HEK293 (cell line): ENCODE measurements around the gene RACGAP1.

Experiments used
- CTCF ChIA-PET: fragments of 350-600 bp; formaldehyde crosslinking; extraction: SDS; loops from one replicate; lab custom pipeline; 2021; ENCODE audit warnings: antibody characterized with exemption; lab: Yijun Ruan, JAX
- POLR2A ChIA-PET: fragments of 300-600 bp; formaldehyde crosslinking; extraction: SDS; loops from one replicate; lab custom pipeline; 2020; ENCODE audit warnings: antibody characterized with exemption, inconsistent platforms; lab: Yijun Ruan, JAX
- H3K27ac ChIP-seq: fragments of 200-500 bp; sonication (Bioruptor generic); 2 replicates; pipeline ENCODE4 v1.5.1; 2014; ENCODE audit warnings: low read depth, low read length, control low read depth, inconsistent platforms; ENCODE audit errors: extremely low read depth
- H3K36me3 ChIP-seq, 2 experiments: fragments of 200-500 bp in 1 of 2; sonication (Bioruptor generic) in 1 of 2; 1 replicate in 1 of 2; 2 replicates in 1 of 2; pipeline ENCODE4 v1.5.1; 2014 to 2017; ENCODE audit warnings: inconsistent platforms in 2 of 2, low read length in 2 of 2; ENCODE audit not compliant: control insufficient read depth in 2 of 2, insufficient read depth in 1 of 2
- H3K4me1 ChIP-seq: fragments of 200-500 bp; sonication (Bioruptor generic); 2 replicates; pipeline ENCODE4 v1.5.1; 2014; ENCODE audit warnings: mild to moderate bottlenecking, low read length, inconsistent platforms; ENCODE audit not compliant: control insufficient read depth, insufficient read depth
- H3K4me3 ChIP-seq: 2 replicates; pipeline ENCODE4 v1.5.1; 2011; ENCODE audit warnings: low read depth, mild to moderate bottlenecking, control low read depth, low read length, moderate library complexity
- H3K9me3 ChIP-seq: fragments of 200-500 bp; sonication (Bioruptor generic); 2 replicates; pipeline ENCODE4 v1.5.1; 2014; ENCODE audit warnings: low read depth, low read length, inconsistent platforms; ENCODE audit not compliant: control insufficient read depth, insufficient read depth
- KLF1 ChIP-seq: fragments of 450-650 bp; formaldehyde crosslinking; IDR thresholded peaks from 2 replicates; pipeline ENCODE4 v1.5.1; 2016; ENCODE audit warnings: missing biosample characterization, missing genetic modification characterization
- KLF17 ChIP-seq: fragments of 450-650 bp; formaldehyde crosslinking; IDR thresholded peaks from 2 replicates; pipeline ENCODE4 v1.5.1; 2016; ENCODE audit warnings: missing biosample characterization, missing genetic modification characterization
- OSR2 ChIP-seq: fragments of 450-650 bp; formaldehyde crosslinking; IDR thresholded peaks from 2 replicates; pipeline ENCODE4 v1.5.1; 2016; ENCODE audit warnings: missing biosample characterization, missing genetic modification characterization
- SETDB1 ChIP-seq: IDR thresholded peaks from one replicate; pipeline ENCODE4 v1.6.1; 2017; ENCODE audit warnings: mild to moderate bottlenecking, low read length, moderate library complexity, mixed read lengths; ENCODE audit not compliant: insufficient read length
- ZBTB17 ChIP-seq: fragments of 450-650 bp; formaldehyde crosslinking; IDR thresholded peaks from 2 replicates; pipeline ENCODE4 v1.5.1; 2016; ENCODE audit warnings: missing biosample characterization, missing genetic modification characterization
- ZBTB21 ChIP-seq: fragments of 450-650 bp; formaldehyde crosslinking; IDR thresholded peaks from 2 replicates; pipeline ENCODE4 v1.5.1; 2017; ENCODE audit warnings: missing biosample characterization, missing genetic modification characterization
- ZNF16 ChIP-seq: fragments of 450-650 bp; formaldehyde crosslinking; IDR thresholded peaks from 2 replicates; pipeline ENCODE4 v1.5.1; 2016; ENCODE audit warnings: low read depth, missing biosample characterization, missing genetic modification characterization
- ZNF280D ChIP-seq: fragments of 450-650 bp; formaldehyde crosslinking; IDR thresholded peaks from 2 replicates; pipeline ENCODE4 v1.5.1; 2016; ENCODE audit warnings: missing biosample characterization, missing genetic modification characterization
- ZNF391 ChIP-seq: fragments of 450-650 bp; formaldehyde crosslinking; IDR thresholded peaks from 2 replicates; pipeline ENCODE4 v1.5.1; 2016; ENCODE audit warnings: low read depth, missing biosample characterization, missing genetic modification characterization, borderline replicate concordance
- ZNF513 ChIP-seq: fragments of 450-650 bp; IDR thresholded peaks from 2 replicates; pipeline ENCODE4 v1.5.1; 2018; ENCODE audit warnings: missing biosample characterization, missing genetic modification characterization
- ZNF555 ChIP-seq: fragments of 450-650 bp; formaldehyde crosslinking; conservative IDR thresholded peaks from 2 replicates; pipeline ENCODE4 v1.5.1; 2017; ENCODE audit warnings: missing biosample characterization, mild to moderate bottlenecking, missing genetic modification characterization, inconsistent platforms

RACGAP1 gene

GRCh38 chr12:49944046-49944445 is 81.2 kb downstream of the RACGAP1 start:
- no peak overlapping the region for H3K27ac ChIP-seq
- H3K4me3 ChIP-seq, result no peak overlapping the region
- H3K4me1 ChIP-seq, result no peaks in the 10 kb centered on the region
- no peak for TF ChIP-seq ZNF555
- TF ChIP-seq ZNF391, result no peak
- TF ChIP-seq, all 188 proteins: peak for 0
- ChIA-PET POLR2A (no interaction called here), CTCF (interaction anchor here (0.6 to 2.3 kb wide), 6 partner anchors 14 to 214 kb away, joined by 3 to 8 read pairs (median 4); no protein-coding TSS in a partner anchor)
- H3K36me3 ChIP-seq, result no peaks in the 10 kb centered on the region
- H3K9me3 ChIP-seq, result no peaks in the 10 kb centered on the region

- H3K4me3 ChIP-seq, result no peak overlapping the region
- no peak for TF ChIP-seq ZNF513 (tag by site-specific recombination)
- TF ChIP-seq ZNF16 (tag by site-specific recombination), result peak; percentile 83; the same call in 1 of the 2 replicates
- H3K9me3 ChIP-seq, result no peaks in the 10 kb centered on the region
- POLR2A ChIA-PET, result no interaction called here
- no peaks in the 10 kb centered on the region for H3K36me3 ChIP-seq
- H3K4me1 ChIP-seq, result no peaks in the 10 kb centered on the region
- no peak overlapping the region for H3K27ac ChIP-seq
- CTCF ChIA-PET, result interaction anchor here (0.6 to 2.3 kb wide), 6 partner anchors 14 to 215 kb away, joined by 3 to 8 read pairs (median 4); no protein-coding TSS in a partner anchor
Measured at GRCh38 chr12:49943625-49943960, 81.7 kb downstream of the RACGAP1 start.

GRCh38 chr12:49942921-49943624 is 82.2 kb downstream of the RACGAP1 start:
- no peaks in the 10 kb centered on the region for H3K36me3 ChIP-seq
- ChIA-PET POLR2A (no interaction called here), CTCF (interaction anchor here (0.6 to 2.3 kb wide), 10 partner anchors 13 to 215 kb away, joined by 3 to 8 read pairs (median 4); no protein-coding TSS in a partner anchor)
- H3K27ac ChIP-seq, result no peak overlapping the region
- H3K4me1 ChIP-seq, result no peaks in the 10 kb centered on the region
- TF ChIP-seq KLF1 (tag by site-specific recombination) (peak; percentile 87), KLF17 (tag by site-specific recombination) (peak; percentile 59; the same call in 1 of the 2 replicates), ZNF280D (tag by site-specific recombination) (no peak)
- no peak overlapping the region for H3K4me3 ChIP-seq
- H3K9me3 ChIP-seq, result no peaks in the 10 kb centered on the region

GRCh38 chr12:49942512-49942893 is 82.8 kb downstream of the RACGAP1 start:
- no peak for TF ChIP-seq SETDB1
- no peak for TF ChIP-seq ZBTB17 (tag by site-specific recombination)
- TF ChIP-seq OSR2 (tag by site-specific recombination), result no peak
- no peak for TF ChIP-seq ZBTB21 (tag by site-specific recombination)
- Histone ChIP-seq H3K36me3 (no peaks in the 10 kb centered on the region), H3K4me3 (no peak overlapping the region), H3K27ac (no peak overlapping the region), H3K4me1 (no peaks in the 10 kb centered on the region), H3K9me3 (no peaks in the 10 kb centered on the region)
- ChIA-PET POLR2A (no interaction called here), CTCF (interaction anchor here (0.7 to 2.3 kb wide), 6 partner anchors 25 to 182 kb away, joined by 3 to 7 read pairs (median 5); no protein-coding TSS in a partner anchor)
